ENCODE results near the gene ARL6IP4.
A peak's percentile ranks its signal among the peaks of the same experiment; 100 is the strongest.

The ARL6IP4 gene

DNA sequence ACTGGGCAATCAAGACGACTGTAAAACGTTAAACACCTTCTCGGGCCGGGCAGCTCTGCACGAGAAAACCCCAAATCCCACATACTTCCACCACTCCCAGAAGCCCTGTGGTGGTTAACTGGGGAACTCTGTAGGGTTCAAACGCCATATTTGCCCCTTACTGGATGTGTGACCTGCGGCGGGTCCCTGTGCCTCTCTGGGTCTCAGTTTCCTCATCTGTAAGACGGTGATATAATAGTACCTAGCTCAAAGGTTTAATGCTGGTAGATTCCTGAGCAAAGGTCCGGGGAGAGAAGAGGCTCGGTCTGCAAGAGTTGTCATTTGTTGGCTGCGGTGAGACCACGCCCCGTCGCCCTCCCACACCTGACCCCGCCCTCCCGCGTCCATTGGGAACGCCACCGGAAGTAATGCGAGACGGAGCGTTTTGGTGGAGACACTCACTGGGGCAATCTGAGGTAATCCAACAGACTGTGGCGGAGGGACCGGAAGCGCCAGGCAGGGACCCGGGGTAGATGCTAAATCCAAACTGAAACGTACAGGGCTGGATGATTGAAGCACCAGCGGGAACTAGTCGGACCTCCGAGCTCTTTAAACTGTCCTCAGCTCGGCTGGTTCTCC lies 6.1 kb upstream of the ARL6IP4 start (continued):
- TF ChIP-seq, protein P1, sequence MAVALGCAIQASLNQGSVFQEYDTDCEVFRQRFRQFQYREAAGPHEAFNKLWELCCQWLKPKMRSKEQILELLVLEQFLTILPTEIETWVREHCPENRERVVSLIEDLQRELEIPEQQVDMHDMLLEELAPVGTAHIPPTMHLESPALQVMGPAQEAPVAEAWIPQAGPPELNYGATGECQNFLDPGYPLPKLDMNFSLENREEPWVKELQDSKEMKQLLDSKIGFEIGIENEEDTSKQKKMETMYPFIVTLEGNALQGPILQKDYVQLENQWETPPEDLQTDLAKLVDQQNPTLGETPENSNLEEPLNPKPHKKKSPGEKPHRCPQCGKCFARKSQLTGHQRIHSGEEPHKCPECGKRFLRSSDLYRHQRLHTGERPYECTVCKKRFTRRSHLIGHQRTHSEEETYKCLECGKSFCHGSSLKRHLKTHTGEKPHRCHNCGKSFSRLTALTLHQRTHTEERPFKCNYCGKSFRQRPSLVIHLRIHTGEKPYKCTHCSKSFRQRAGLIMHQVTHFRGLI (tag by site-specific recombination; IDR thresholded peaks at IDR 0.05), result no peak
- no peak for TF ChIP-seq ZNF423 (tag by site-specific recombination; IDR thresholded peaks at IDR 0.05)
- TF ChIP-seq ZNF433 (tag by site-specific recombination; IDR thresholded peaks at IDR 0.05; ENCODE audit: low read depth), result no peak
- TF ChIP-seq ZNF521 (tag by site-specific recombination; IDR thresholded peaks at IDR 0.05), result no peak
- no peak for TF ChIP-seq OSR2 (tag by site-specific recombination; IDR thresholded peaks at IDR 0.05)
- peak; percentile 95 for TF ChIP-seq ZNF660 (tag by site-specific recombination; IDR thresholded peaks at IDR 0.05)
- peak; percentile 70; the same call in 1 of the 2 replicates for TF ChIP-seq KLF10 (tag by site-specific recombination; IDR thresholded peaks at IDR 0.05)
- TF ChIP-seq ZNF184 (tag by site-specific recombination; IDR thresholded peaks at IDR 0.05), result no peak
- TF ChIP-seq, protein P2, sequence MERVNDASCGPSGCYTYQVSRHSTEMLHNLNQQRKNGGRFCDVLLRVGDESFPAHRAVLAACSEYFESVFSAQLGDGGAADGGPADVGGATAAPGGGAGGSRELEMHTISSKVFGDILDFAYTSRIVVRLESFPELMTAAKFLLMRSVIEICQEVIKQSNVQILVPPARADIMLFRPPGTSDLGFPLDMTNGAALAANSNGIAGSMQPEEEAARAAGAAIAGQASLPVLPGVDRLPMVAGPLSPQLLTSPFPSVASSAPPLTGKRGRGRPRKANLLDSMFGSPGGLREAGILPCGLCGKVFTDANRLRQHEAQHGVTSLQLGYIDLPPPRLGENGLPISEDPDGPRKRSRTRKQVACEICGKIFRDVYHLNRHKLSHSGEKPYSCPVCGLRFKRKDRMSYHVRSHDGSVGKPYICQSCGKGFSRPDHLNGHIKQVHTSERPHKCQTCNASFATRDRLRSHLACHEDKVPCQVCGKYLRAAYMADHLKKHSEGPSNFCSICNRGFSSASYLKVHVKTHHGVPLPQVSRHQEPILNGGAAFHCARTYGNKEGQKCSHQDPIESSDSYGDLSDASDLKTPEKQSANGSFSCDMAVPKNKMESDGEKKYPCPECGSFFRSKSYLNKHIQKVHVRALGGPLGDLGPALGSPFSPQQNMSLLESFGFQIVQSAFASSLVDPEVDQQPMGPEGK (tag by site-specific recombination; IDR thresholded peaks at IDR 0.05), result no peak; the same call in 1 of the 2 replicates
- TF ChIP-seq, protein P3, sequence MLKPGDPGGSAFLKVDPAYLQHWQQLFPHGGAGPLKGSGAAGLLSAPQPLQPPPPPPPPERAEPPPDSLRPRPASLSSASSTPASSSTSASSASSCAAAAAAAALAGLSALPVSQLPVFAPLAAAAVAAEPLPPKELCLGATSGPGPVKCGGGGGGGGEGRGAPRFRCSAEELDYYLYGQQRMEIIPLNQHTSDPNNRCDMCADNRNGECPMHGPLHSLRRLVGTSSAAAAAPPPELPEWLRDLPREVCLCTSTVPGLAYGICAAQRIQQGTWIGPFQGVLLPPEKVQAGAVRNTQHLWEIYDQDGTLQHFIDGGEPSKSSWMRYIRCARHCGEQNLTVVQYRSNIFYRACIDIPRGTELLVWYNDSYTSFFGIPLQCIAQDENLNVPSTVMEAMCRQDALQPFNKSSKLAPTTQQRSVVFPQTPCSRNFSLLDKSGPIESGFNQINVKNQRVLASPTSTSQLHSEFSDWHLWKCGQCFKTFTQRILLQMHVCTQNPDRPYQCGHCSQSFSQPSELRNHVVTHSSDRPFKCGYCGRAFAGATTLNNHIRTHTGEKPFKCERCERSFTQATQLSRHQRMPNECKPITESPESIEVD (tag by site-specific recombination; IDR thresholded peaks at IDR 0.05), result no peak
- TF ChIP-seq WT1 (tag by site-specific recombination; IDR thresholded peaks at IDR 0.05), result 0 out of 2 replicates have a peak, but pooled peaks have one; percentile 3
- TF ChIP-seq YY2 (tag by site-specific recombination; IDR thresholded peaks at IDR 0.05), result peak; percentile 37; the same call in 1 of the 2 replicates
- TF ChIP-seq ZNF354C (tag by site-specific recombination; IDR thresholded peaks at IDR 0.05; ENCODE audit: borderline replicate concordance, low read depth), result no peak
- no peak; the same call in 1 of the 2 replicates for TF ChIP-seq ZFP69B (tag by site-specific recombination; IDR thresholded peaks at IDR 0.05)
- no peak for TF ChIP-seq ZNF311 (tag by site-specific recombination; IDR thresholded peaks at IDR 0.05; ENCODE audit: borderline replicate concordance)
- no peak for TF ChIP-seq ZNF16 (tag by site-specific recombination; IDR thresholded peaks at IDR 0.05; ENCODE audit: low read depth)
- TF ChIP-seq ZNF610 (tag by site-specific recombination; IDR thresholded peaks at IDR 0.05; ENCODE audit: borderline replicate concordance), result no peak
- no peak for TF ChIP-seq HOXC10 (CRISPR knock-in tag; IDR thresholded peaks at IDR 0.05)
- TF ChIP-seq ZNF548 (tag by site-specific recombination; IDR thresholded peaks at IDR 0.05), result no peak
- no peak for TF ChIP-seq ZNF121 (tag by site-specific recombination; IDR thresholded peaks at IDR 0.05)
- TF ChIP-seq, protein P4, sequence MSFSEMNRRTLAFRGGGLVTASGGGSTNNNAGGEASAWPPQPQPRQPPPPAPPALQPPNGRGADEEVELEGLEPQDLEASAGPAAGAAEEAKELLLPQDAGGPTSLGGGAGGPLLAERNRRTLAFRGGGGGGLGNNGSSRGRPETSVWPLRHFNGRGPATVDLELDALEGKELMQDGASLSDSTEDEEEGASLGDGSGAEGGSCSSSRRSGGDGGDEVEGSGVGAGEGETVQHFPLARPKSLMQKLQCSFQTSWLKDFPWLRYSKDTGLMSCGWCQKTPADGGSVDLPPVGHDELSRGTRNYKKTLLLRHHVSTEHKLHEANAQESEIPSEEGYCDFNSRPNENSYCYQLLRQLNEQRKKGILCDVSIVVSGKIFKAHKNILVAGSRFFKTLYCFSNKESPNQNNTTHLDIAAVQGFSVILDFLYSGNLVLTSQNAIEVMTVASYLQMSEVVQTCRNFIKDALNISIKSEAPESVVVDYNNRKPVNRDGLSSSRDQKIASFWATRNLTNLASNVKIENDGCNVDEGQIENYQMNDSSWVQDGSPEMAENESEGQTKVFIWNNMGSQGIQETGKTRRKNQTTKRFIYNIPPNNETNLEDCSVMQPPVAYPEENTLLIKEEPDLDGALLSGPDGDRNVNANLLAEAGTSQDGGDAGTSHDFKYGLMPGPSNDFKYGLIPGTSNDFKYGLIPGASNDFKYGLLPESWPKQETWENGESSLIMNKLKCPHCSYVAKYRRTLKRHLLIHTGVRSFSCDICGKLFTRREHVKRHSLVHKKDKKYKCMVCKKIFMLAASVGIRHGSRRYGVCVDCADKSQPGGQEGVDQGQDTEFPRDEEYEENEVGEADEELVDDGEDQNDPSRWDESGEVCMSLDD (tag by site-specific recombination; IDR thresholded peaks at IDR 0.05), result no peak
- TF ChIP-seq HOXD13 (CRISPR knock-in tag; IDR thresholded peaks at IDR 0.05; ENCODE audit: borderline replicate concordance), result no peak
- TF ChIP-seq, protein P5, sequence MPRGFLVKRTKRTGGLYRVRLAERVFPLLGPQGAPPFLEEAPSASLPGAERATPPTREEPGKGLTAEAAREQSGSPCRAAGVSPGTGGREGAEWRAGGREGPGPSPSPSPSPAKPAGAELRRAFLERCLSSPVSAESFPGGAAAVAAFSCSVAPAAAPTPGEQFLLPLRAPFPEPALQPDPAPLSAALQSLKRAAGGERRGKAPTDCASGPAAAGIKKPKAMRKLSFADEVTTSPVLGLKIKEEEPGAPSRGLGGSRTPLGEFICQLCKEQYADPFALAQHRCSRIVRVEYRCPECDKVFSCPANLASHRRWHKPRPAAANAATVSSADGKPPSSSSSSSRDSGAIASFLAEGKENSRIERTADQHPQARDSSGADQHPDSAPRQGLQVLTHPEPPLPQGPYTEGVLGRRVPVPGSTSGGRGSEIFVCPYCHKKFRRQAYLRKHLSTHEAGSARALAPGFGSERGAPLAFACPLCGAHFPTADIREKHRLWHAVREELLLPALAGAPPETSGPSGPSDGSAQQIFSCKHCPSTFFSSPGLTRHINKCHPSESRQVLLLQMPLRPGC (tag by site-specific recombination; IDR thresholded peaks at IDR 0.05), result no peak
- peak; percentile 74 for TF ChIP-seq KLF1 (tag by site-specific recombination; IDR thresholded peaks at IDR 0.05)
- TF ChIP-seq ZNF221 (tag by site-specific recombination; IDR thresholded peaks at IDR 0.05; ENCODE audit: borderline replicate concordance), result no peak
- TF ChIP-seq, protein P6, sequence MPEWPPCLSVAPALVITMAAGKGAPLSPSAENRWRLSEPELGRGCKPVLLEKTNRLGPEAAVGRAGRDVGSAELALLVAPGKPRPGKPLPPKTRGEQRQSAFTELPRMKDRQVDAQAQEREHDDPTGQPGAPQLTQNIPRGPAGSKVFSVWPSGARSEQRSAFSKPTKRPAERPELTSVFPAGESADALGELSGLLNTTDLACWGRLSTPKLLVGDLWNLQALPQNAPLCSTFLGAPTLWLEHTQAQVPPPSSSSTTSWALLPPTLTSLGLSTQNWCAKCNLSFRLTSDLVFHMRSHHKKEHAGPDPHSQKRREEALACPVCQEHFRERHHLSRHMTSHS (tag by site-specific recombination; IDR thresholded peaks at IDR 0.05), result no peak
- TF ChIP-seq ZNF426 (tag by site-specific recombination; IDR thresholded peaks at IDR 0.05), result no peak
- peak; percentile 67 for TF ChIP-seq ZBTB20 (tag by site-specific recombination; IDR thresholded peaks at IDR 0.05)
- TF ChIP-seq, protein P7, sequence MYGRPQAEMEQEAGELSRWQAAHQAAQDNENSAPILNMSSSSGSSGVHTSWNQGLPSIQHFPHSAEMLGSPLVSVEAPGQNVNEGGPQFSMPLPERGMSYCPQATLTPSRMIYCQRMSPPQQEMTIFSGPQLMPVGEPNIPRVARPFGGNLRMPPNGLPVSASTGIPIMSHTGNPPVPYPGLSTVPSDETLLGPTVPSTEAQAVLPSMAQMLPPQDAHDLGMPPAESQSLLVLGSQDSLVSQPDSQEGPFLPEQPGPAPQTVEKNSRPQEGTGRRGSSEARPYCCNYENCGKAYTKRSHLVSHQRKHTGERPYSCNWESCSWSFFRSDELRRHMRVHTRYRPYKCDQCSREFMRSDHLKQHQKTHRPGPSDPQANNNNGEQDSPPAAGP (tag by site-specific recombination; IDR thresholded peaks at IDR 0.05), result peak; percentile 37; the same call in 1 of the 2 replicates
